A549 (cell line): ENCODE data around the gene PIAS3. TPM values are rescaled to one million over a fixed set of nuclear protein-coding genes. Genes with fewer than 3 reads are reported as not detected.

Experiments
- ATAC-seq, 2 experiments: fragments of 200-7000 bp in 1 of 2; fragments of >200 bp in 1 of 2; cut with Nextera tagmentation in 1 of 2; cut with Tn5 transposase in 1 of 2; 3 replicates each; pipeline versions ENCODE4 v1.8.0 to v1.9.1; 2018 to 2020; ENCODE audit warnings: mild to moderate bottlenecking in 1 of 2, moderate library complexity in 1 of 2
- CTCF ChIA-PET: fragments of 300-600 bp; sonication (Branson Sonifier 250); formaldehyde crosslinking; extraction: SDS; loops from one replicate; lab custom pipeline; 2021; ENCODE audit warnings: antibody characterized with exemption, inconsistent platforms; lab: Yijun Ruan, JAX
- POLR2A ChIA-PET: fragments of 350-600 bp; formaldehyde crosslinking; extraction: SDS; loops from one replicate; lab custom pipeline; 2021; ENCODE audit warnings: antibody characterized with exemption, inconsistent platforms; lab: Yijun Ruan, JAX
- DNase-seq, 2 experiments: peaks; one replicate each; pipeline versions ENCODE4 v3.0.0 to v3.0.0-alpha.2; 2011 to 2016; ENCODE audit warnings: low read depth in 1 of 2, low spot score in 1 of 2
- FAIRE-seq: peaks from 2 replicates; lab custom pipeline; 2011; peaks lifted over from hg19 to GRCh38; lab: Jason Lieb, UNC
- H3K27ac ChIP-seq, 2 experiments: fragments of >200 bp; sonication (Bioruptor Twin); formaldehyde crosslinking; 3 replicates each; pipeline ENCODE4 v1.5.1; 2016 to 2017
- H3K4me1 ChIP-seq: fragments of >200 bp; sonication (Bioruptor Twin); formaldehyde crosslinking; 3 replicates; pipeline ENCODE4 v1.6.1; 2016
- H3K4me2 ChIP-seq: fragments of >200 bp; sonication (Bioruptor Twin); formaldehyde crosslinking; 3 replicates; pipeline ENCODE4 v1.6.1; 2016
- H3K4me3 ChIP-seq: fragments of >200 bp; sonication (Bioruptor Twin); formaldehyde crosslinking; 3 replicates; pipeline ENCODE4 v1.5.1; 2016
- H3K9me3 ChIP-seq: fragments of >200 bp; sonication (Bioruptor Twin); formaldehyde crosslinking; 3 replicates; pipeline ENCODE4 v1.6.1; 2016
- BCL3 ChIP-seq: fragments of >200 bp; sonication (Bioruptor Twin); formaldehyde crosslinking; IDR thresholded peaks from 3 replicates; pipeline ENCODE4 v1.6.1; 2016
- CBX8 ChIP-seq: fragments of 200-600 bp; sonication (generic); IDR thresholded peaks from 2 replicates; pipeline ENCODE4 v1.6.1; 2016
- EHF ChIP-seq: fragments of 250-450 bp; sonication (Bioruptor Pico); IDR thresholded peaks from 2 replicates; pipeline ENCODE4 v1.5.0; 2020; ENCODE audit warnings: mild to moderate bottlenecking
- ESRRA ChIP-seq: fragments of 150-350 bp; IDR thresholded peaks from 2 replicates; pipeline ENCODE4 v1.6.1; 2014; ENCODE audit warnings: mild to moderate bottlenecking, low read length, borderline replicate concordance
- KDM5A ChIP-seq: fragments of 200-600 bp; sonication (generic); IDR thresholded peaks from 2 replicates; pipeline ENCODE4 v1.6.1; 2016; ENCODE audit warnings: antibody characterized with exemption, mild to moderate bottlenecking
- RCOR1 ChIP-seq: fragments of 150-350 bp; IDR thresholded peaks from 2 replicates; pipeline ENCODE4 v1.6.1; 2014; ENCODE audit warnings: antibody characterized with exemption, low read length, low read depth
- TFCP2L1 ChIP-seq: fragments of 250-450 bp; sonication (Bioruptor Pico); IDR thresholded peaks from 2 replicates; pipeline ENCODE4 v1.5.0; 2021; ENCODE audit warnings: mild to moderate bottlenecking
- USF2 ChIP-seq: fragments of 450-650 bp; IDR thresholded peaks from 2 replicates; pipeline ENCODE4 v1.6.1; 2014; ENCODE audit warnings: antibody characterized with exemption
- ZC3H11A ChIP-seq: fragments of 450-650 bp; IDR thresholded peaks from 2 replicates; pipeline ENCODE4 v1.6.1; 2014; ENCODE audit warnings: antibody characterized with exemption, mild to moderate bottlenecking
- ZNF302 ChIP-seq: fragments of 250-450 bp; sonication (Bioruptor Pico); IDR thresholded peaks from 2 replicates; pipeline ENCODE4 v1.9.0; 2021; ENCODE audit warnings: inconsistent platforms, mild to moderate bottlenecking, moderate library complexity
- WGBS: methylation state at CpG from one replicate; pipeline ENCODE4 v1.1.6; 2017; ENCODE audit errors: missing lambda C conversion rate; 5-methylcytosine and 5-hydroxymethylcytosine counted together
- polyA plus RNA-seq, 4 experiments: library from polyadenylated mRNA; depleted of rRNA in 3 of 4; stranded (reverse); fragments of >200 nt; fragmentation: RNase III in 1 of 4; extraction: RNeasy Plus Mini Kit Qiagen cat#74134 plus additional on column Dnase treatment in 1 of 4; gene quantifications; 2 replicates in 3 of 4; 3 replicates in 1 of 4; pipeline ENCODE4 v1.2.3, GENCODE V29; 2011 to 2017
- small RNA-seq, 6 experiments: library from RNA; depleted of rRNA; stranded (forward); fragments of <200 nt; gene quantifications; one replicate each; pipeline ENCODE3, GENCODE V24; 2012

Gene PIAS3
- polyA plus RNA-seq, 2 of the 4 experiments (the other 2 are of a cell fraction), result 15.5 to 22.7 TPM

- H3K4me1 ChIP-seq, result peaks cover 16% of the 10 kb centered on the region; the same call in 2 of the 3 replicates
- H3K4me2 ChIP-seq, result no peak overlapping the region
- FAIRE-seq, result no peak
- CTCF ChIA-PET, result no interaction called here
- TF ChIP-seq CBX8 (no peak), TFCP2L1 (CRISPR knock-in tag) (no peak), ZC3H11A (no peak), EHF (CRISPR knock-in tag) (no peak), ESRRA (no peak), RCOR1 (no peak), USF2 (no peak), KDM5A (no peak), BCL3 (no peak), ZNF302 (CRISPR knock-in tag) (no peak)
- TF ChIP-seq, all 56 proteins: peak for 0
- H3K27ac ChIP-seq, result no peak overlapping the region
- no peak for DNase-seq
- POLR2A ChIA-PET, result no interaction called here
- H3K4me3 ChIP-seq, result no peak overlapping the region
- H3K9me3 ChIP-seq, result peaks cover 16% of the 10 kb centered on the region; the same call in 2 of the 3 replicates
- WGBS, result 94% methylated on average over 2 of the region's 2 CpGs
- ATAC-seq, result no peak
Observed at GRCh38 chr1:145799806-145800205, 59.1 kb downstream of the PIAS3 start.

Small RNA genes lying within 50 kb of the gene (small RNA-seq; reads per million reads assigned to genes)
- gene MIR6736, result 0 reads per million in 6 experiments

Other genes starting within 250 kb of the PIAS3 start
- gene PDZK1, start 151.7 kb downstream of the PIAS3 start, polyA plus RNA-seq (2011; rRNA removed), result 2.0 and 2.9 TPM in 2 replicates
- 1.3 to 1.5 TPM (median 1.5 TPM) in 3 replicates for gene PDZK1, start 151.7 kb downstream of the PIAS3 start, polyA plus RNA-seq (2017; fragmentation: RNase III; extraction: RNeasy Plus Mini Kit Qiagen cat#74134 plus additional on column Dnase treatment)
- gene CD160, start 139.6 kb downstream of the PIAS3 start, polyA plus RNA-seq (2011; rRNA removed), result 0.05 and 0.07 TPM in 2 replicates
- not detected in 3 replicates for gene CD160, start 139.6 kb downstream of the PIAS3 start, polyA plus RNA-seq (2017; fragmentation: RNase III; extraction: RNeasy Plus Mini Kit Qiagen cat#74134 plus additional on column Dnase treatment)
- 18.4 and 18.8 TPM in 2 replicates for gene RNF115, start 35.0 kb downstream of the PIAS3 start, polyA plus RNA-seq (2011; rRNA removed)
- gene RNF115, start 35.0 kb downstream of the PIAS3 start, polyA plus RNA-seq (2017; fragmentation: RNase III; extraction: RNeasy Plus Mini Kit Qiagen cat#74134 plus additional on column Dnase treatment), result 8.5 to 9.3 TPM (median 9.2 TPM) in 3 replicates
- 58.3 and 65.0 TPM in 2 replicates for gene POLR3C, start 34.9 kb downstream of the PIAS3 start, polyA plus RNA-seq (2011; rRNA removed)
- gene POLR3C, start 34.9 kb downstream of the PIAS3 start, polyA plus RNA-seq (2017; fragmentation: RNase III; extraction: RNeasy Plus Mini Kit Qiagen cat#74134 plus additional on column Dnase treatment), result 26.9 to 29.5 TPM (median 28.1 TPM) in 3 replicates
- gene NUDT17, start 13.5 kb downstream of the PIAS3 start, polyA plus RNA-seq (2011; rRNA removed), result 6.7 and 9.0 TPM in 2 replicates
- gene NUDT17, start 13.5 kb downstream of the PIAS3 start, polyA plus RNA-seq (2017; fragmentation: RNase III; extraction: RNeasy Plus Mini Kit Qiagen cat#74134 plus additional on column Dnase treatment), result 4.6 to 5.7 TPM (median 4.9 TPM) in 3 replicates
- not detected in 2 replicates for gene ANKRD35, start 26.8 kb upstream of the PIAS3 start, polyA plus RNA-seq (2011; rRNA removed)
- gene ANKRD35, start 26.8 kb upstream of the PIAS3 start, polyA plus RNA-seq (2017; fragmentation: RNase III; extraction: RNeasy Plus Mini Kit Qiagen cat#74134 plus additional on column Dnase treatment), result not detected in 3 replicates
- 0.68 and 1.1 TPM in 2 replicates for gene ITGA10, start 51.0 kb upstream of the PIAS3 start, polyA plus RNA-seq (2011; rRNA removed)
- gene ITGA10, start 51.0 kb upstream of the PIAS3 start, polyA plus RNA-seq (2017; fragmentation: RNase III; extraction: RNeasy Plus Mini Kit Qiagen cat#74134 plus additional on column Dnase treatment), result 0.62 to 1.2 TPM (median 1.1 TPM) in 3 replicates
- gene PEX11B, start 59.6 kb upstream of the PIAS3 start, polyA plus RNA-seq (2011; rRNA removed), result 35.5 and 40.6 TPM in 2 replicates
- gene PEX11B, start 59.6 kb upstream of the PIAS3 start, polyA plus RNA-seq (2017; fragmentation: RNase III; extraction: RNeasy Plus Mini Kit Qiagen cat#74134 plus additional on column Dnase treatment), result 13.9 to 15.2 TPM (median 14.2 TPM) in 3 replicates
- gene RBM8A, start 68.4 kb upstream of the PIAS3 start, polyA plus RNA-seq (2011; rRNA removed), result 152 and 281 TPM in 2 replicates
- gene RBM8A, start 68.4 kb upstream of the PIAS3 start, polyA plus RNA-seq (2017; fragmentation: RNase III; extraction: RNeasy Plus Mini Kit Qiagen cat#74134 plus additional on column Dnase treatment), result 240 to 278 TPM (median 245 TPM) in 3 replicates
- 33.0 and 35.8 TPM in 2 replicates for gene LIX1L, start 98.9 kb upstream of the PIAS3 start, polyA plus RNA-seq (2011; rRNA removed)
- 8.6 to 10.5 TPM (median 10.1 TPM) in 3 replicates for gene LIX1L, start 98.9 kb upstream of the PIAS3 start, polyA plus RNA-seq (2017; fragmentation: RNase III; extraction: RNeasy Plus Mini Kit Qiagen cat#74134 plus additional on column Dnase treatment)
- 0.30 and 0.34 TPM in 2 replicates for gene ANKRD34A, start 105.5 kb upstream of the PIAS3 start, polyA plus RNA-seq (2011; rRNA removed)
- 0.25 to 0.59 TPM (median 0.39 TPM) in 3 replicates for gene ANKRD34A, start 105.5 kb upstream of the PIAS3 start, polyA plus RNA-seq (2017; fragmentation: RNase III; extraction: RNeasy Plus Mini Kit Qiagen cat#74134 plus additional on column Dnase treatment)
- gene POLR3GL, start 105.6 kb upstream of the PIAS3 start, polyA plus RNA-seq (2011; rRNA removed), result 11.0 and 15.7 TPM in 2 replicates
- 11.0 to 14.3 TPM (median 12.6 TPM) in 3 replicates for gene POLR3GL, start 105.6 kb upstream of the PIAS3 start, polyA plus RNA-seq (2017; fragmentation: RNase III; extraction: RNeasy Plus Mini Kit Qiagen cat#74134 plus additional on column Dnase treatment)
- 3.1 and 3.3 TPM in 2 replicates for gene TXNIP, start 137.5 kb upstream of the PIAS3 start, polyA plus RNA-seq (2011; rRNA removed)
- gene TXNIP, start 137.5 kb upstream of the PIAS3 start, polyA plus RNA-seq (2017; fragmentation: RNase III; extraction: RNeasy Plus Mini Kit Qiagen cat#74134 plus additional on column Dnase treatment), result 0.05 to 0.11 TPM in 2 of 3 replicates, not detected in the other
- gene HJV, start 162.7 kb upstream of the PIAS3 start, polyA plus RNA-seq (2011; rRNA removed), result 0.07 TPM in 1 of 2 replicates, not detected in the other
- not detected in 3 replicates for gene HJV, start 162.7 kb upstream of the PIAS3 start, polyA plus RNA-seq (2017; fragmentation: RNase III; extraction: RNeasy Plus Mini Kit Qiagen cat#74134 plus additional on column Dnase treatment)